Endothelial cell of umbilical vein (primary cell): ENCODE measurements around the gene ACBD7. TPM values are rescaled to one million over a fixed set of nuclear protein-coding genes. Genes with fewer than 3 reads are reported as not detected.

ENCODE experiments used
- BruUV-seq: library from RNA; stranded (reverse); fragments of 400-500 nt; replicated peaks from 2 replicates; lab custom pipeline; 2021; lab: Mats Ljungman, UMichigan
- CTCF ChIA-PET: fragments of 300-600, 350-600 bp; sonication (Branson Sonifier 250); formaldehyde crosslinking; loops from one replicate; lab custom pipeline; 2021; ENCODE audit warnings: antibody characterized with exemption, inconsistent platforms; lab: Charles Lee
- POLR2A ChIA-PET: fragments of 300-600, 350-600 bp; sonication (Branson Sonifier 250); formaldehyde crosslinking; loops from one replicate; lab custom pipeline; 2021; ENCODE audit warnings: antibody characterized with exemption, inconsistent platforms; lab: Charles Lee
- DNase-seq: peaks from one replicate; pipeline ENCODE4 v3.0.0-alpha.2; 2011; ENCODE audit warnings: low read depth, low spot score
- FAIRE-seq: peaks from 2 replicates; lab custom pipeline; 2011; peaks lifted over from hg19 to GRCh38; lab: Jason Lieb, UNC
- H2AFZ ChIP-seq: 2 replicates; pipeline ENCODE4 v1.6.0; 2012; ENCODE audit warnings: low read depth, low read length, control low read depth, inconsistent platforms
- H3K27ac ChIP-seq: 2 replicates; pipeline ENCODE4 v1.5.1; 2011; ENCODE audit warnings: low read depth, mild to moderate bottlenecking, control low read depth, low read length, moderate library complexity; ENCODE audit not compliant: insufficient read depth
- H3K27me3 ChIP-seq, 2 experiments: 2 replicates each; pipeline versions ENCODE4 v1.6.0 to v1.6.1; 2011; ENCODE audit warnings: low read length in 2 of 2, mixed read lengths in 1 of 2; ENCODE audit not compliant: control insufficient read depth in 2 of 2, insufficient read depth in 2 of 2
- H3K36me3 ChIP-seq, 2 experiments: 2 replicates in 1 of 2; 3 replicates in 1 of 2; pipeline ENCODE4 v1.5.1; 2011; ENCODE audit warnings: low read length in 2 of 2, mild to moderate bottlenecking in 1 of 2, moderate library complexity in 1 of 2; ENCODE audit not compliant: control insufficient read depth in 2 of 2, insufficient read depth in 2 of 2; ENCODE audit errors: extremely low read depth in 1 of 2
- H3K4me1 ChIP-seq: 3 replicates; pipeline ENCODE4 v1.5.1; 2011; ENCODE audit warnings: mild to moderate bottlenecking, low read length; ENCODE audit not compliant: control insufficient read depth, insufficient read depth; ENCODE audit errors: extremely low read depth
- H3K4me2 ChIP-seq: 2 replicates; pipeline ENCODE4 v1.6.1; 2011; ENCODE audit warnings: low read length, control low read depth, mixed read lengths; ENCODE audit not compliant: insufficient read depth
- H3K4me3 ChIP-seq, 3 experiments: fragments of 200-600 bp in 1 of 3; sonication (generic), shearing (Covaris generic) in 1 of 3; replicated peaks in 1 of 3; 2 replicates each; pipeline ENCODE4 v1.5.1; 2011 to 2016; ENCODE audit warnings: control low read depth in 3 of 3, low read length in 3 of 3, mild to moderate bottlenecking in 2 of 3, inconsistent platforms in 1 of 3, low read depth in 1 of 3, moderate library complexity in 1 of 3; ENCODE audit not compliant: insufficient read depth in 1 of 3
- H3K79me2 ChIP-seq: 2 replicates; pipeline ENCODE4 v1.6.0; 2012; ENCODE audit warnings: low read length, inconsistent platforms; ENCODE audit not compliant: control insufficient read depth, insufficient read depth
- H3K9ac ChIP-seq: replicated peaks from 2 replicates; pipeline ENCODE3; 2011; ENCODE audit warnings: low read length, control low read depth; ENCODE audit not compliant: insufficient read depth; ENCODE audit errors: extremely low read depth
- H3K9me1 ChIP-seq: replicated peaks from 3 replicates; pipeline ENCODE4 v1.6.0; 2011; ENCODE audit warnings: mild to moderate bottlenecking, low read length; ENCODE audit not compliant: control insufficient read depth, insufficient read depth; ENCODE audit errors: extremely low read depth
- H3K9me3 ChIP-seq: replicated peaks from 2 replicates; pipeline ENCODE4 v1.5.1; 2012; ENCODE audit warnings: low read length, inconsistent platforms; ENCODE audit not compliant: control insufficient read depth, insufficient read depth
- H4K20me1 ChIP-seq: replicated peaks from 2 replicates; pipeline ENCODE3; 2011; ENCODE audit warnings: mild to moderate bottlenecking, low read length; ENCODE audit not compliant: control insufficient read depth, insufficient read depth; ENCODE audit errors: extremely low read depth
- EZH2 ChIP-seq: IDR thresholded peaks from 2 replicates; pipeline ENCODE4 v1.6.1; 2012; ENCODE audit warnings: borderline replicate concordance, low read depth, mild to moderate bottlenecking, moderate library complexity, low read length, inconsistent platforms; ENCODE audit not compliant: severe bottlenecking
- FOS ChIP-seq: IDR thresholded peaks from 2 replicates; pipeline ENCODE4 v1.6.1; 2011; ENCODE audit warnings: mild to moderate bottlenecking, low read length, moderate library complexity, borderline replicate concordance; ENCODE audit not compliant: insufficient read depth
- GATA2 ChIP-seq: IDR thresholded peaks from 2 replicates; pipeline ENCODE4 v1.7.0; 2011; ENCODE audit warnings: low read depth, mild to moderate bottlenecking, moderate library complexity, mixed read lengths, low read length; ENCODE audit not compliant: insufficient read length, insufficient read depth
- JUN ChIP-seq: IDR thresholded peaks from 2 replicates; pipeline ENCODE4 v1.6.1; 2011; ENCODE audit warnings: borderline replicate concordance, low read depth; ENCODE audit not compliant: insufficient read length, insufficient read depth
- MYC ChIP-seq: IDR thresholded peaks from one replicate; pipeline ENCODE4 v1.6.1; 2011; ENCODE audit warnings: mild to moderate bottlenecking, low read depth, low read length
- POLR2A ChIP-seq: IDR thresholded peaks from 2 replicates; pipeline ENCODE4 v1.6.1; 2012; ENCODE audit warnings: low read depth, mild to moderate bottlenecking, control low read depth, low read length
- POLR2AphosphoS5 ChIP-seq: IDR thresholded peaks from 2 replicates; pipeline ENCODE4 v1.6.1; 2012; ENCODE audit warnings: low read depth, mild to moderate bottlenecking, control low read depth, low read length, moderate library complexity; ENCODE audit not compliant: insufficient read depth
- dilution Hi-C: fragments of 300-500 bp; cut with MboI; formaldehyde crosslinking; loops from one replicate; pipeline ENCODE4 v1.15.0; 2019; ENCODE audit warnings: low sequenced_read_pairs; ENCODE audit not compliant: extremely low pct_ligation_motif_present
- intact Hi-C: fragments of 100-400 bp; cut with micrococcal nuclease; formaldehyde crosslinking; loops from one replicate; pipeline ENCODE4 v1.10.0; 2022
- polyA plus RNA-seq, 4 experiments: library from polyadenylated mRNA; depleted of rRNA in 3 of 4; stranded (reverse) in 3 of 4; unstranded in 1 of 4; fragments of >200 nt; gene quantifications; 2 replicates each; pipeline versions ENCODE4 v1.2.1 to v1.2.3, GENCODE V29; 2011 to 2012; ENCODE audit warnings: missing spikeins in 1 of 4
- total RNA-seq: library from RNA; stranded (reverse); gene quantifications from 2 replicates; pipeline ENCODE4 v1.2.3, GENCODE V29; 2021
- TF ChIP-seq, protein P1 (sequence below), 2 donors: IDR thresholded peaks; 1 replicate in 1 of 2; 2 replicates in 1 of 2; pipeline ENCODE4 v1.5.1; 2011; ENCODE audit warnings: low read length in 2 of 2, mild to moderate bottlenecking in 2 of 2, moderate library complexity in 2 of 2, control low read depth in 1 of 2, inconsistent platforms in 1 of 2, low read depth in 1 of 2; ENCODE audit not compliant: insufficient read depth in 1 of 2; ENCODE audit errors: extremely low read depth in 1 of 2
- TF ChIP-seq, protein P2 (sequence below): IDR thresholded peaks from 2 replicates; pipeline ENCODE4 v1.6.1; 2011; ENCODE audit not compliant: insufficient read depth, insufficient read length

Gene ACBD7
- total and polyA plus RNA-seq, 2 donors (not counting 3 experiments of a cell fraction or from before 2014, with no cell fraction given) = 1.2 to 2.8 TPM

DNA sequence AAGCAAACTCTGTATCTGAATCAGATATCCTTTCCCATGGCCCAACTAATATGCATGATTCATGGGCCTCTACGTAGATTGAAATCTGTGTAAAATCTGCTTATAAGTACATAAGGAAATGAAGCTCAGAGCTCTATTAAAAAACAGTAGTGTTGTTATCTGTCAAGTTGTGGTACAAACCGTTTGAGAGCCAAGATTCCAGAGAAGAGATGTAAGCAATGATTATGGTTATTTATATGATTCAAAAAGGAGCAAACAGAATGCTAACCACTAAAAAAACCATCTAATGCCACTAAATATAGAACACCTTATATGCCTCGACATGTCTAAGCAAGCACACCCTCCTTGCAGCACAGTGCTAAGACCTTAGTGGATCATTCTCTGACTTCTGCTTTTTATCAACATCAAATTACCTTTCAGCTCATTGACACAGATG, 35.2 kb upstream of the ACBD7 start:
- BruUV-seq = no TSS peak
- H3K9me3 ChIP-seq = no peaks in the 10 kb centered on the region
- ChIA-PET POLR2A (no interaction called here), CTCF (interaction anchor here (1.0 to 1.9 kb wide), 5 partner anchors 17 to 247 kb away, joined by 4 to 9 read pairs (median 6); partner anchors contain the start of genes FAM171A1 and NMT2)
- dilution Hi-C loops = no loop called here
- DNase-seq = peak; percentile 66
- no peaks in the 10 kb centered on the region for H3K9me1 ChIP-seq
- no peaks in the 10 kb centered on the region for H3K27me3 ChIP-seq
- intact Hi-C loops = no loop called here
- H3K4me3 ChIP-seq = no peak overlapping the region
- peaks cover 20 to 34% of the 10 kb centered on the region in 2 experiments for H3K36me3 ChIP-seq
- TF ChIP-seq FOS = no peak
- peak; percentile 35 for TF ChIP-seq GATA2
- H4K20me1 ChIP-seq = no peaks in the 10 kb centered on the region
- no peak overlapping the region for H3K9ac ChIP-seq
- no peak overlapping the region for H3K4me2 ChIP-seq
- peaks cover 4% of the 10 kb centered on the region for H3K4me1 ChIP-seq
- no peak overlapping the region for H3K27ac ChIP-seq
- peaks cover 9% of the 10 kb centered on the region for H3K79me2 ChIP-seq
- peak; percentile 26 for FAIRE-seq
- no peak overlapping the region for H2AFZ ChIP-seq

DNA sequence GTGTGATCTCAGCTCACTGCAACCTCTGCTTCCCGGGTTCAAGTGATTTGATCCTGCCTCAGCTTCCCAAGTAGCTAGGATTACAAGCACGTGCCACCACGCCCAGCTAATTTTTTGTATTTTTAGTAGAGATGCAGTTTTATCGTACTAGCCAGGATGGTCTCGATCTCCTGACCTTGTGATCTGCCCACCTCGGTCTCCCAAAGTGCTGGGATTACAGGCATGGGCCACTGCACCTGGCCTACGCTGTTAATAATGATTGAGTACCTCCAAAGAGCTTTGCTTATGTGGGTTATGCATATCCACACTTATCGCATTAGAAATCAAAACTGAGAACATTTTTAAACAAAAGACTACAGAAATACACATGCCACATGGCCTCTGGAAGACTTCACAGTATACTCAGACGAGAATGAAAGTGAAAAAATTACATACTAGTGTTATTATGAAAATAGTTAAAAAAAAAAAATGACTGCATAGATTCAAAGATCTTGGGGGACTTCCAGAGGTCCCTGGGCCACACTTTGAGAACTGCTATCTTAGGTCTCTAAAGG, 34.0 kb upstream of the ACBD7 start:
- no peak for FAIRE-seq
- peaks cover 23 to 34% of the 10 kb centered on the region in 2 experiments for H3K36me3 ChIP-seq

More for the DNA sequence above, 34.0 kb upstream of the ACBD7 start:
- H3K9me3 ChIP-seq = no peaks in the 10 kb centered on the region
- intact Hi-C loops = no loop called here
- ChIA-PET POLR2A (no interaction called here), CTCF (interaction anchor here (0.7 to 1.4 kb wide), 2 partner anchors 16 to 937 kb away, joined by 3 read pairs; no protein-coding TSS in a partner anchor)
- H2AFZ ChIP-seq = no peak overlapping the region
- H4K20me1 ChIP-seq = no peaks in the 10 kb centered on the region
- BruUV-seq = no TSS peak
- peaks cover 11% of the 10 kb centered on the region for H3K79me2 ChIP-seq
- no peak overlapping the region for H3K4me2 ChIP-seq
- no peak for TF ChIP-seq JUN
- TF ChIP-seq POLR2A = no peak
- TF ChIP-seq, protein P1, sequence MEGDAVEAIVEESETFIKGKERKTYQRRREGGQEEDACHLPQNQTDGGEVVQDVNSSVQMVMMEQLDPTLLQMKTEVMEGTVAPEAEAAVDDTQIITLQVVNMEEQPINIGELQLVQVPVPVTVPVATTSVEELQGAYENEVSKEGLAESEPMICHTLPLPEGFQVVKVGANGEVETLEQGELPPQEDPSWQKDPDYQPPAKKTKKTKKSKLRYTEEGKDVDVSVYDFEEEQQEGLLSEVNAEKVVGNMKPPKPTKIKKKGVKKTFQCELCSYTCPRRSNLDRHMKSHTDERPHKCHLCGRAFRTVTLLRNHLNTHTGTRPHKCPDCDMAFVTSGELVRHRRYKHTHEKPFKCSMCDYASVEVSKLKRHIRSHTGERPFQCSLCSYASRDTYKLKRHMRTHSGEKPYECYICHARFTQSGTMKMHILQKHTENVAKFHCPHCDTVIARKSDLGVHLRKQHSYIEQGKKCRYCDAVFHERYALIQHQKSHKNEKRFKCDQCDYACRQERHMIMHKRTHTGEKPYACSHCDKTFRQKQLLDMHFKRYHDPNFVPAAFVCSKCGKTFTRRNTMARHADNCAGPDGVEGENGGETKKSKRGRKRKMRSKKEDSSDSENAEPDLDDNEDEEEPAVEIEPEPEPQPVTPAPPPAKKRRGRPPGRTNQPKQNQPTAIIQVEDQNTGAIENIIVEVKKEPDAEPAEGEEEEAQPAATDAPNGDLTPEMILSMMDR (IDR thresholded peaks at IDR 0.05; ENCODE audit: extremely low read depth in 1 of 2, insufficient read depth in 1 of 2, low read depth in 1 of 2, low read length in 2 of 2) = no peak
- TF ChIP-seq FOS = no peak
- TF ChIP-seq, protein P2, sequence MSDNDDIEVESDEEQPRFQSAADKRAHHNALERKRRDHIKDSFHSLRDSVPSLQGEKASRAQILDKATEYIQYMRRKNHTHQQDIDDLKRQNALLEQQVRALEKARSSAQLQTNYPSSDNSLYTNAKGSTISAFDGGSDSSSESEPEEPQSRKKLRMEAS = no peak
- TF ChIP-seq GATA2 = no peak
- TF ChIP-seq EZH2 = no peak
- no peak for TF ChIP-seq MYC
- TF ChIP-seq POLR2AphosphoS5 = no peak
- no peaks in the 10 kb centered on the region for H3K9me1 ChIP-seq
- no peak overlapping the region for H3K4me3 ChIP-seq
- no peak for DNase-seq
- H3K4me1 ChIP-seq = peaks cover 4% of the 10 kb centered on the region
- H3K27me3 ChIP-seq = no peaks in the 10 kb centered on the region
- no peak overlapping the region for H3K9ac ChIP-seq
- H3K27ac ChIP-seq = no peak overlapping the region
- dilution Hi-C loops = no loop called here
